Activated CD4-positive, alpha-beta T cell treated with anti-CD3 and anti-CD28 coated beads for 48 hours (primary cell): Measurements from ENCODE around the gene SYN1.
A peak's percentile ranks its signal among the peaks of the same experiment; 100 is the strongest.

Experiments used
- DNase-seq: peaks from one replicate; pipeline ENCODE4 v3.0.0-alpha.2; 2020

Gene SYN1

DNA sequence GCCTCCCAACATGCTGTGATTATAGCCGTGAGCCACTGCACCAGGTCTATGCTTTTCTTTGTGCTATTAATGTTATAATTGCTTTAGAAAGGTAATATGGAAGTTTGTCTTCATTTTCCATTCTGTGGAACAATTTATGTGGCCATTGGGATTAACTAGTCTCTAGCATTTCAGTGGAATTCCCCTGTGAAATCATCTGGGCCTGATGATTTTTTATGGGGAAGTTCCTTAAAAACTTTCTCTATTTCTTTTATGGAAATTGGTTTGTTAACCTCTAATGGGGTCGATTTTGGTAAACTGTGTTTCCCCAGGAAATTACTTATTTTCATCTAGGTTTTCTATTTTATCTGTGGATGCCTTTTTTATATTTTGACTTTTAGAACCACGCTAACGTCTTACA lies 26.1 kb downstream of the SYN1 start:
- no peak for DNase-seq

DNA sequence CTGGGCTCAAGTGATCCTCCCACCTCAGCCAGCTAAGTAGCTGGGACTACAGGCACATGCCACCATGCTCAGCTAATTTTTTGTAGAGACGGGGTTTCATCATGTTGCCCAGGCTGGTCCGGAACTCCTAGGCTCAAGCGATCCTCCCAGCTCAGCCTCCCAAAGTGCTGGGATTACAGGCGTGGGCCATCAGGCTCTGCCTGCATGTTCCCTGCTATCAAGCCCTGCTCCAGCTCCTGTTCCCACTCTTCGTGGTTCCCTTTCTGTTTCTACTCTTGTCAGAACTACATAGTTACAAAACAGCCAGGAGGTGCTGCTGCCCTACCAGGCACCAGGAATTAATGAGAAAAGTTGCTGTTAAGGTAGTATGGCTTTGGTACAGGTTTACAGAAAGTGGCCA lies 28.7 kb downstream of the SYN1 start:
- no peak for DNase-seq

DNA sequence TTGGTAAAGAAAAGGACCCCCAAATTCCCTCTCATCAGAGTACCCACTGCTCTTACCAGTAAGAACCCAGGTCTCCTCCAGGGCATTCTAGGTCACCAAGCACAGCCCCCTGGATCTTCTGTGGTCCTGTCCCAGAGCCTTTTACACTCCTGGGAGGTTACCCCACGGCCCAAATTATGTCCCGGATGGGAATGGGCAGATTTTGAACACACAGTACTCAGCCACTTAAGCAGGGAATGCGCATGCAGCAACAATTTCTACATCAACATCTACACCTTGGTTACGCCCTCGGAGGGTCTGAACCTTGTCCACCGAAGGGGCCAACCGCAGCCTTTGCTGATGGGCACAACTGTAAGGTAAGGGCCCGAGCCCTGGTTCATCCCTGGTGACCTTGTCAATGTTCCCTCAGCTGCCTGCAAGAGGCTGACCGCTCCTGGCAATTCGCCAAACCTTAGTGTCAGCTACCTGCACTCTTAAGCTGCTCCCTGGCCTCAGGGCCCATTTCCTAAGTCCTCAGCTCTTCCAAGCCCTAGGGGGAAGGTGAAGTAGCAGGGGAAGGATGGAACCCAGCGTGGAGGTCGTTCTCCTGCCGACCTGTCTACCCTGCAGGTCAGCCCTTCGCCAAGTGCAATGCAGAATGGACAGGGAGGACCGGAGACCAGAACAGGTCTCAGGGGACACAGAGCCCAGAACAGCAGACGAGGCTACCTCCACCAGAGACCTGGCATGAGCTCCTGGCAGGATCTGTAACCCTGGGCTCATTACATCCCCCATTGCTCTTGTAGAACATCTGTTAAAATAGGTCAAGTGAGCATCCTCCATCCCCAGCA lies 31.5 kb downstream of the SYN1 start:
- no peak for DNase-seq

DNA sequence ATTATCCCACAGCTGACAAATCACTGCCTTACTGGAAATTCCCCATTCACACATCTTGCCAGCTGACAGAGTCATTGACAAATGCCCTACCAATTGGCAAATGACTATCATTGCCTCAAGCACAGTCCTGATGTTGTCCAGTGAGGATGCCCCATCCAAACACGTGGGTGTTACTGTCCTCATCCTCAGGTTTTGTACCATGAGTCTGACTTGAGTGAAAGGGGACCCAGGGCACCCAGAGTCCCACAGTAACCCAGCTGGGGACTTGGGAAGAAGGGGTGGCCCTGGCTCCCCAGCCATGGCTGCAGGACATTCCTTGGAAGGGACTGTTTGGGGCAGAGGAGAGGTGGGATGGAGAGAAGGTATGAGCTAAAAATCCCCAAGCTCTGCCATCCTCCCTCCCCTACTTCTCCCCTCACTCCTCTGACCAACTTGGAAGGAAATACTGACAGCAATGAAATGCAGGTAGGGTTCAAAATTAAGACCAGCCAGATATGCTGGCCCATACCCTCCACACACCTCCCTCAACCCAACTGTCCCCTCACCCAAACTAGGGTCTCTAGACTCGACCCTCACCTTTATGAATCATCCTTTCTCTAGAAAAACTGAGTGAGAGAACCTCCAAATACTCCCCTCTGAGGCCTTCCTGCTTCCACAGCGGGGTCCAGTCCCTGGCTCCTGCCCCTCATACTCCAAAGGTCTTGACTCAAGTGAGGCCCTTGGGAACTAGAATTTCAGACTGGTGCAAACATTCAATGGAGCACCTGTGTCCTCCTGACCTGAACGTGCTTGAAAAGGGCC lies 32.4 kb downstream of the SYN1 start:
- DNase-seq: no peak

DNA sequence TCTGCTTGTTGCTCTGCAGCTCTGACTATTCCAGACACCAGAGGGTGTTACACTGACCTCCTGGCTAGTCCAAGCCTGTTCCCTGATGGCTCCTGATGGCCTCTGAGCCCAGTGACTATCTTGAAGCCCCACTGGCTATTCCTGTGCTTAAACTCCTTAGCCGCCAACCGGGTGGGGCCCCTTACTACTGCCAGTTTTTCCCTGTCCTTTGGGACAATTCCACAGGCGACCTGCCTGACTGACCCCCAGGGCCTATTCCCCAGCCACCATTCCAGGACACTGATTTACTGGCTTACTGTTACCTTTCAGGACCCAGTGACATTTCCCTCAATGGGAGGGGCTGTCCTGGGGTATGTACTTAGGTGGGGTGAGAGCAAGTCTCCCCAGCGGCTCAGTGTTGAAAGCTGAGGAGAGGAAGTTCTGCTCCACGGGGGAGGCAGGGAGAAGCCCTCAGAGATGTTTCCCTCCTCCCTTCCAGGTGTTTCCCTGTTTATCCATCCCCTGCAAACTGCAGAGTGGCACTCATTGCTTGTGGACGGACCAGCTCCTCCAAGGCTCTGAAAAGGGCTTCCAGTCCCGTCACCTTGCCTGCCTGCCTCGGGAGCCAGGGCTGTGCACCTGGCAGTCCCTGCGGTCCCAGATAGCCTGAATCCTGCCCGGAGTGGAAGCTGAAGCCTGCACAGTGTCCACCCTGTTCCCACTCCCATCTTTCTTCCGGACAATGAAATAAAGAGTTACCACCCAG lies 33.4 kb downstream of the SYN1 start:
- DNase-seq: no peak

DNA sequence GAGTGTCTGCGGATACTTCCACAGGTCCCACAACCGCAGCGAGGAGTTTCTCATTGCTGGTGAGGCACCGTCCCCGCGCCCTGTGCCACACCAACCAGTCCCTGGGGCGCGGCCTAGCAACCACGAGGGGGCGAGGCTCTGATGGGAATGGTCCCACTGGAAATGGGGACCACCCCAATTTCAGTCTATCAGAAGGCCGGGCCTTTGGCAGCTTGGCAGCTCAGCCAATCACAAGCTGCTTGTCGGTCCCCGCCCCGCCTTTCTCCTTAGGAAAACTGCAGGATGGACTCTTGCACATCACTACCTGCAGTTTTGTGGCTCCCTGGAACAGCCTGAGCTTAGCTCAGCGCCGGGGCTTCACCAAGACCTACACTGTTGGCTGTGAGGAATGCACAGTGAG lies 34.4 kb downstream of the SYN1 start:
- DNase-seq: no peak

DNA sequence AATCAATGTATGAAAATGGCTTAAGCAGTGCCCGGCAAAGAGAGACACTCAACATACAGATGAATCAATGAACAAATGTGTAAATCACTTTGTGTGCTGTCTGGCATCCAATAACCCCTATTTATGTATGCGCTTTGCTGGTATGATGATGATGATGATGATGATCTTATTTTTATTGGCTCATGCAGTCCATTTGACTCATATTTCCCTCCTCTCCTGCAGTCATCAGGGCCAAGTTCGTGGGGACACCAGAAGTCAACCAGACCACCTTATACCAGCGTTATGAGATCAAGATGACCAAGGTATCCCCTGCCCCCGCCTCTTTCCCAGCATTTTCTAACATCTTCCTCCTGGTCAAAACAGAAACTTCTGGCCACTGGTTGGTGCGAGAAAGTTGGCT lies 34.9 kb downstream of the SYN1 start:
- no peak for DNase-seq

DNA sequence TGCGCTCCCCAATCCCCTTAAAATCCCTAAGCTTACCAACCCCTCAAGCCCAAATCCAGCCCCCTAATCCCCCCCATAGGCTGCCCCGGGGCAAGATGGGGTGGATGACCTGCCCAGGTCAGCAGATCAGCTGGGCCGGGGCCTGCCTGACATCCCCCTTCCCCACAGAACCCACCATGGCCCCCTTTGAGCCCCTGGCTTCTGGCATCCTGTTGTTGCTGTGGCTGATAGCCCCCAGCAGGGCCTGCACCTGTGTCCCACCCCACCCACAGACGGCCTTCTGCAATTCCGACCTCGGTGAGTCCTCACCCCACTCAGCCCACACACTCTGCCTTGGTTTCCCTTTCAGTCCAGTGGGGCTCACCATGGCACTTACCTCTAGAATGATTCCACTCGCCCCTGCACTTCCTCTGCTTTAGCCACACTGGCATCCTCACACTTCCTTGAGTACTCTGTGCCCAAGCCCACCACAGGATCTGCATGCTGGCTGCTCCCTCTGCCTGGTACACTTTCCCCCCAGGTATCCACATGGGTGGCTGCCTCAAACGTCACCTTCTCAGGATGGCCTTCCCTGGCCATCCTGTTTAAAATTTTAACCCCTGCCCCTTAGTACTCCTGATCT lies 36.3 kb downstream of the SYN1 start:
- DNase-seq: no peak

DNA sequence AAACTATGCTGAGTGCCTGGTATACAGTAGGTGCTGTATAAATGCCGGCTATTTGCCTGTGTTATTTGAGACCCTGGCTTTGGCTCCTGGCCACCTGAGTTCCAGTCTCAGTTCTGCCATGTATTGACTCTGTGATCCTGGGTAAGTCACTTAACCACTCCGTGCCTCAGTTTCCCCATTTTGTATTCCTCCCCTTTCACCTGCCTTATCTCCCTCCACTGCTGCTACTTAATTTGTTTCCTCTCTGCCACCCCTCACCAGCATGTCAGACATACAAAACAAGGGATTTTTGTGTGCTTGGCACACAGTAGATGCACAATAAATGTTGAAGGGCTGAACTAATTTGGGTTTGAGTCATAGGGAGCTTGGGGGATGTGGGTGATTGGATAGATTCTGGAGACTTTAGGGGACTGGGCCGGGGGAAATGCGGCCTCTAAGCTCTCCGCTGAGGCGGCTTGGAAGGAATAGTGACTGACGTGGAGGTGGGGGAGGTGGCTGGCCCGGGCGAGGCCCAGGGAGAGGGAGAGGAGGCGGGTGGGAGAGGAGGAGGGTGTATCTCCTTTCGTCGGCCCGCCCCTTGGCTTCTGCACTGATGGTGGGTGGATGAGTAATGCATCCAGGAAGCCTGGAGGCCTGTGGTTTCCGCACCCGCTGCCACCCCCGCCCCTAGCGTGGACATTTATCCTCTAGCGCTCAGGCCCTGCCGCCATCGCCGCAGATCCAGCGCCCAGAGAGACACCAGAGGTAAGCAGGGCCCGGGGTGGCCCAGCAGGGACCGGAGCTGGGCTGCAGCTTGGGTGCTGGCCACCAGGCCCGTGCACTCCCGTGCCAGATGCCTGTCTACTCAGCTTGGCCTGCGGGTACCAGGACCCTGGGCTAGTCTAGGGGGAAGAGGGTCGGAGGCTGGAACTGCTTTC lies 37.7 kb downstream of the SYN1 start, which contains the start of gene TIMP1:
Gene TIMP1, plus strand, starts transcription at position 706 of the 917 bp plus-strand sequence. CDS start 980 bp downstream, outside the sequence.
- peak; percentile 88 for DNase-seq

DNA sequence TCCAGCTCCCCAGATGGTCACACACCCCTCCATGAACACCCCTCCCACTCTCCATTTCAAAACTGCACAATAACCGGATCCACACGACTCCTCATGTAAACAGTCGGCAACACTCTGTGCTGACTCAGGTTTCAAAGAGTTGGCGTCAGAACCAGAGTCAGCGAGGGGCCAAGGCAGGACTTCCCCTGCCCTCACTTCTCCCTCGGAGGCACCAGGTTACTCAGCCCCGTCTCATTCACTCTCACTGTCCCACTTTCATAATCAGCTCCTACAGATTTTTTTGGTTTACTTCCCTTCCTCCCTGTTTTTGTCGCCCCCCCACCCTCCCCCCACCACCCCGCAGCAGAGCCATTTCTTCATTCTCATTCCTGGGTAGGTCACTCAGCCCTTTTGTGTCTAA lies 40.1 kb downstream of the SYN1 start:
- peak; percentile 58 for DNase-seq

DNA sequence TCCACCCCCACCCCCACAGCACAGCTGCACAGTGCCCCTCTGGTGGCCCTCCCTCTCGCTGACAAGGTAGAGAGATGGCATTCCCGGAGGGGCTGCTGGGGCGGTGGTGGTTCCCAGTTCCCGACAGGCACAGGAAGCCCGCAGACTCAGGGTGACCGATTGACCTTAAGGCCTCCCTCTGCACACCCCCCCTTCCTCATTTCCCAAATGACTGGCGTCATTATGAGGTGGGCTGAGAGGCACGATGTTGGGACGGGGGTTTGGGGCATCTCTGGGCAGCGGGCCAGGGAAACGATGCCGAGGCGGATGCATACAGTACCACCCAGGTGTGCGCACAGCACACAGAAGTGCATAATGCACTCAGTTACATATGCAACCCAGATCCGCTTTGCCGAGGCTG lies 41.0 kb downstream of the SYN1 start:
- no peak for DNase-seq

DNA sequence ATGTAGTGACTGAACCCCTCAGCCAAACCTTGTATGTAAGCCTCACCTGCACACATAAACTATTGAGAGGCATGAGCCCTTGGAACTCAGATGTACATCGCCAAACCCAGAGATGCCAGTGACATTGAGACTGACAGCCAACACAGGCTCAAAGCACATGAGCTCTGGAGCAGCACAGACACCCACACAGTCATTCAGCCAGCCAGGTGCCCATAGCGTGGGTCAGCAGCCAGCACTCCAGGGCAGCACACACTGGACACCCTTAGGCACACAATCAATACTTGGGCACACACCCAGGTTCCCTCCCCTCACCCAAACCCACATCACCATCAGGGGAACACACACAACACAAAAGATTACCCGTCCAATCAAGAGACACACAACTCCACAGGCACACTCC lies 41.8 kb downstream of the SYN1 start:
- no peak for DNase-seq

DNA sequence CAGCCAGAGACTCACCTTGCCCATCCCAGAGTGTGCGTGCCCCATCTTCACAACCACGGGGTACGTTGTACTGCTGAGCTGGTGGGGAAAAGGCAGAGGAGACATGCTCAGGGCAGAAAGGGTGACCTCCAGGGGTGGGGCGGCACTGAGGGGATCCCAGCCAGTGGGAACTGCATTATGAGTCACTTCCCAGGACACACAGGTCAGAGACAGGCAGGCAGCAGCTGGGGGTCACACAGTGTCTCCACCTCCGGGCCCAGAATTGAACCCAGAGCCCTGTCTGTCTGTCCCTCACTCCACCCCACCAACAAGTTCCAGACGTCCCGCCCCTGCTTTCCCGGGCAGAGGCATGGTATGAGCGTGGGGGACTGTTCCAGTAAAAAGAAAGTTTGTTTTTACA lies 42.2 kb downstream of the SYN1 start:
- DNase-seq: no peak

DNA sequence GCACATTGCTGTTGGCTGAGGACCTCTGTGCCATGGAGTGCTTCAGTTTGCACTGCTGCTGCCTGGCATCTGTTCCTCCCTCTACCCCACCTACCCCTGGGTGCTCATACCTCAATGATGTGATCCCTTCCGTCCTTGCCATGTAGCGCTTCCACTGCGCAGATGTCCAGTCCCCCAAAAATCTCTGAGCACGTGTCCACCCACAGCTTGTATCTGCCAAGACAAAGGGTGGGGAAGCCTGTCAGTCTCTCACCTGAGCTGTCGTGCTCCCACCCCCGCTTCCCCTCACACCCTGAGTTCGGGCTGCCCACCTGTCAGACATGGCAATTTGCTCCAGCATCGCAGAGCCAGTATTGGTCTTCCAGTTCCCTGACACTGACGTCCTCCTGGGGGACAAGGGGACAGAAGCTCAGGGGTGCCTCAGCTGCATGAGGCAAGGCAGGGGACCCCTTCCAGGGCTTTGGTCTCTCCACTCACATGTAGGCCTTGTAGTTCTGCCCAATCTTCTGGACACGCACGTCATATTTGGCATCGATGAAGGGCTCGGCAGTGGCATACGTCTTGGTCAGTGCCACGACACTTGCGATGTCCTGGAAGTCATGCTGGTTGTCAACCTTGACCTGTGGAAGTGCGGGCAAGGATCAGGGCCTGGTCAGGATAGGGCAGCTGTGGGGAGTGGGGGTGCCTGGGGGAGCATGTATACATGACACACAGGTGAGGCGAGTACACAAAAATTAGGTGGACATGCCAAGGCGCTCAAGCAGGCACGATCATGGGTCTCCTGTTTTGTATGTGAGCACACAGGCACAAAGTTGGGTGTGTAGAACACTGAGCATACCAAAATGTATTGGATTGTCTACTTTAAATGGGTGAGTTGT lies 43.4 kb downstream of the SYN1 start:
- DNase-seq: no peak

DNA sequence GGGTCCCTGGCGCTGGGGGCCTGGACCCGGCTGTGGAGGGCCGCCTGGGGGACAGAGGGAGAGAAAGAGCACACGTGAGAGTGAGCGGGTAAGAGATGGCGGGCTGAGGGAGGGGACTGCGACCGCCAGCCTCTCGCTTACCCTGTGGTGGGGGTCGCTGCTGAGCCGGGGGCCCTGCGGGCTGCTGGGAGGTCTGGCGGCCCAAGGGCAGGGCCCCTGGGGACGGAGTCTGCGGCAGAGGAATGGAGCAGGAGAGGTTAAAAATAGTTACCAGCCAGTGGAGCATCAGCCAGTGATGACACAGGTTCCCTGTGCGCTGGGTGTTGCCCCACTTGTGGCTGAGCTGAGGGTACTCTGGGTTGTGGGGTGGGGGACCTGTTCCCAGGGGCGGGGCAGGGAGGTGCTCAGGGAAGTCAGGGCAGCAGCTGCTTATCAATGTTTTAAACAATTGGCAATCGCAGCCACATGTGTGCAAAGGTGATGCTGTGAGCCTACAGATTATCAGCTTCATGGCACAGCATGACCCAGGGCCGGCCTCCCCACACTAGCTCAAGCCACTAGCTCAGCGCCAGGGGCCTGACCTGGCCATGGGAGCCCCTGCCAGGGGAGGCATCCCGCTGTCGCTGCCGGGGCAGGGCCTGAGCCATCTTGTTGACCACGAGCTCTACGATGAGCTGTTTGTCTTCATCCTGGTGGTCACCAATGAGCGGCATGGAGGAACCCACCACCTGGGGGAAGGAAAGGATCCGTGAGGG lies 44.9 kb downstream of the SYN1 start:
- no peak for DNase-seq

DNA sequence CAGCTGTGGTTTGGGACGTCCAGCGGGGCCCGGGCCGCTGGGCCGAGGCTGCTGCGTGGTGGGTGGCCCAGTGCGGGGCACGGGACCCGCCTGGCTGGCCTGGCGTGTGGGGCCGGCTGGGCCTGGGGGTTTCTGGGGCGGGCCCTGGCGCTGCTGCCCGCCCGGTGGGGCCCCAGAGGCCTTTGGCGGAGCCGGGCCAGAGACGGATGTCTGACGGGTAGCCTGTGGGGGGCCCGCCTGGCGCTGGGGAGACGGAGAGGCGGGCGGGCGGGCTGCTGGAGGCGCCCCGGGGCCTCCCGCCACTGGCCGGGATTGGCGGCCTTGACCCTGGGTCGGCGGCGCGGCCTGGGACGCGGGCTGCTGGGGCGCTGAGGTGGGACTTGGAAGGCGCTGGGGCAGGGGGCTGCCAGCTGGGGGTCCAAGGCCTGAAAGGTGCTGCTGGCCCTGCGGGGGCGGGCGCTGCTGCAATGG lies 45.5 kb downstream of the SYN1 start:
- no peak for DNase-seq

DNA sequence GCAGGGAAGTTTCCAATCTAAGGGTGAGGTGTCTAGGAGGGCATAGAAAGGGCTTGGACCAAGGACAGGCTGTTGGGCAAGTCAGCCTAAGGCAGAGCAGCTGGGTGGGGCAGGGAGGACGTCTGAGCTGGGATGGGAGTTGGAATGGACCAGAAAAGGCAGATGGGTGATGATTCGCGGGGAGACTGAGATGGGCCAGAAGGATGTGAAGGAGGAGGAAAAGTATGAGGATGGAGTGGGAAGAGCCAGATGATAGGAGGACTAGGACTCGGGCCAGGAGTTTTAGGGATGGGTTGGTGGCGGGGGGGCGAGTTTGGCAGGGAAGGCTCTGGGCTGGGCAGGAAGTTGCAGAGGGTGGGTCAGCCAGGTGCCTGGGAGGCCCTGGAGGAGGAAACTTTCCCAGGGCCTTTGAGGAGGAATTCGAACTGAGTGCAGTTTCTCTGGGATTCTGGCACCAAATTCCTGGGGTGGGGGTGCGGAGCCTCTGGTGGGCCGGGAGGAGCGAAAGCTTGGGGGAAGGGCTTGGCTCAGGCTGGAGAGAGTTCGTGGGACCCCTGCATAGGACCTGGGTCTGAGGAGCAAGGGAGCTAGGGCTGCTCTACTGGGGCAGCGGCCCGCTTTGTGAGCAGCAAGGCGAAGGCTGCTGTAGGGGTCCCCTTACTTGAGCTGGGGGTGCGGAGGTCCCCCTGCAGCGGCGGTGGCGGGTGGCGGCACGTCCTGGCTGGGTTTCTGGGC lies 46.1 kb downstream of the SYN1 start:
- DNase-seq: no peak

DNA sequence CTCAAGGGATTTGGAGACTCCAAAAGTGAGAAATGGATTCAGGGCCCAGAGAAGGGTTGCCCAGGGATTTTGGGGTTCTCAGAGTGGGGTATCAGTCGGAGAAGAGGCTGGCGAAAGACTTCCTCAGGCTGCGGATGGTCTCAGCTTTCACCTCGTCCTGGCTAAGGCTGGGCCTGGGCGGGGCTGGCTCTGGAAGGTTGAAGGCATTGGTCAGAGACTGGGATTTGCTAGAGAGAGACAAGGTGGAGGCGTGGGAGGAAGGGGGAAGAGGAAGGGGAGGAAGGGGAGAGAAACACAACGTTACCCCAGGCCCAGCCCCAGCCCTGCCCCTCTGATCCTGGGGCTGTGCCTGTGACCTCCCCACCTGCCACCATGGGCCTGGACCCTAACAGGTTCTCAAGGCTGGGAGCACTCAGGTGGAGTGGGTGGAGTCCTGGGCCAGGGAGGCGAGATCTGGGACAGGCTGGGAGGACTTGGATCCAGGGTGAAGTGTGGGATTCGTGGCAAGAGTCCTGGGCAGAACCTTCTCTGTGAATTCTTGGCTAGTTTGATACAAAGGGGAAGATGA lies 46.8 kb downstream of the SYN1 start:
- no peak for DNase-seq

DNA sequence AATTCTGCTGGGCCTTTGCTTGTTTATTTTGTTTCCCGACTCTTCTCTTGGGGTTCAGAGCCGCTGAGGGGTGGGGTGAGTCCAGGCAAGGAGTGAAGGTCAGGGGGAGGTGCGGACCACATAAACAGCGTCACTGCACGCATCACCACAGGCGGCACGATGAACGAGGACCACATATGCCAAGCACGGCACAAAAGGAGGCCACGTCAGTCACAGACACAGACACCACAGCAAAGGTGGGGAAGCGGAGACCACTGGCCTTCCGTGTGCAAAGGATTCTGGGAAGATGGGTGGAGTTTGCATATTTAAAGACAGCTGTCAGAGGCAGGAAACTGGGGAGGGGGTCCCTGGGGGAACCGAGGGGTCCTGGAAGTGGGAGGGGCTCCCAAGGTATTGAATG lies 47.8 kb downstream of the SYN1 start:
- DNase-seq: no peak
